Measurements from ENCODE around the gene IFT43. TPM values are rescaled to one million over a fixed set of nuclear protein-coding genes. Genes with fewer than 3 reads are reported as not detected.

The IFT43 gene
- total and polyA plus RNA-seq, 10 of the 15 experiments (the other 5 are each of a cell fraction or from before 2014, with no cell fraction given), result 8.2 to 24.8 (median 14.0) TPM

DNA sequence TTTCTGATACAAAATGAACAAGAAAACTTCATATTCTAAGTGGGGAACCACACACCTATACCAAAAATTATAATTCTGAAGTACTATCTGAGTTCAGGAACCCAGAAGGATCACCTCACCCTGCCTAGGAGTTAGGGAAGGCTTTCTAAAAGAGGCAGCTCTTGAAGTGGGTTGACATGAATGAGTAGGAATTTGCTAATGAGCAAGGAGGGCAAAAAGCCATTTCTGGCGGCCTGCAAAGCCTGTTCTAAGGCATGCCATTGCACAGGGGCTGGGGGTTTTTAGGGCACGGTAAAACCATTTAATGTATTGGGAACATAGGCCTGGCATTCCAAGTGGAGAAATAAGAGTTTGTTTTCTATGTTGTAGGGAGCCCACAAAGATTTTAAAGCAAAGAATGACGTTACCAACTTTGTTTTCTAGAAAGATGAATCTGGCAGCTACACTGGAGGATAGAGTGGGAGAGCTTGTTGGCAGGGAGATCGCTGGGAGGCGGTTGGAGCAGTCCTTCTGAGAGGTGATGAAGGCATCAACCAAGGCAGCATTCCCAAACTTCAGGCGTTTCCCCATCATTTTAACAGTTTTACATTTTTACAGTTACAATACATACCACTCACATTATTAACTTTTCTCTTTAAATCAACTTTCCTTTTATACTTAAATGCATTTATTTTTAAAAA is 14.1 kb downstream of the IFT43 start:
- Histone ChIP-seq H3K27me3 (replicated peaks in 1 of 2; ENCODE audit: control insufficient read depth in 2 of 2, insufficient read depth in 2 of 2, low read length in 1 of 2) (no peaks in the 10 kb centered on the region), H3K36me3 (ENCODE audit: control insufficient read depth in 2 of 2, insufficient read depth in 2 of 2, low read length in 1 of 2) (no peaks in the 10 kb centered on the region), H3K4me1 (ENCODE audit: control insufficient read depth, insufficient read depth, low read length) (no peaks in the 10 kb centered on the region), H4K20me1 (ENCODE audit: control insufficient read depth, insufficient read depth) (no peaks in the 10 kb centered on the region), H3K4me2 (ENCODE audit: control insufficient read depth, insufficient read depth) (no peak overlapping the region), H3K27ac (ENCODE audit: control insufficient read depth, insufficient read depth) (no peak overlapping the region), H3K79me2 (ENCODE audit: control insufficient read depth, insufficient read depth, low read length) (no peaks in the 10 kb centered on the region), H3K9me3 (replicated peaks; ENCODE audit: control insufficient read depth, insufficient read depth, low read length) (no peaks in the 10 kb centered on the region; the same call in 2 of the 3 replicates), H3K4me3 (no peak overlapping the region), H2AFZ (ENCODE audit: control insufficient read depth, low read depth, low read length) (no peak overlapping the region), H3K9ac (ENCODE audit: control insufficient read depth, insufficient read depth, low read length) (no peak overlapping the region)
- CTCF ChIA-PET, result no interaction called here
- FAIRE-seq, result no peak
- BruUV-seq (replicated peaks), result no TSS peak
- TF ChIP-seq HCFC1 (IDR thresholded peaks at IDR 0.05; ENCODE audit: low read length) (no peak), EZH2 (IDR thresholded peaks at IDR 0.05; ENCODE audit: borderline replicate concordance, control insufficient read depth, low read depth, low read length) (no peak), TCF3 (IDR thresholded peaks at IDR 0.05; ENCODE audit: borderline replicate concordance, insufficient read depth, low read depth, low read length) (no peak), KDM1A (IDR thresholded peaks at IDR 0.05; ENCODE audit: borderline replicate concordance) (no peak), POLR2AphosphoS5 (IDR thresholded peaks at IDR 0.05; ENCODE audit: low read length) (no peak), ZNF622 (IDR thresholded peaks at IDR 0.05) (no peak), BCL3 (IDR thresholded peaks at IDR 0.05; ENCODE audit: borderline replicate concordance, insufficient read depth, low read depth, low read length, poor library complexity, severe bottlenecking) (no peak), ESRRA (IDR thresholded peaks at IDR 0.05; ENCODE audit: low read length) (no peak)
- TF ChIP-seq, protein P1, sequence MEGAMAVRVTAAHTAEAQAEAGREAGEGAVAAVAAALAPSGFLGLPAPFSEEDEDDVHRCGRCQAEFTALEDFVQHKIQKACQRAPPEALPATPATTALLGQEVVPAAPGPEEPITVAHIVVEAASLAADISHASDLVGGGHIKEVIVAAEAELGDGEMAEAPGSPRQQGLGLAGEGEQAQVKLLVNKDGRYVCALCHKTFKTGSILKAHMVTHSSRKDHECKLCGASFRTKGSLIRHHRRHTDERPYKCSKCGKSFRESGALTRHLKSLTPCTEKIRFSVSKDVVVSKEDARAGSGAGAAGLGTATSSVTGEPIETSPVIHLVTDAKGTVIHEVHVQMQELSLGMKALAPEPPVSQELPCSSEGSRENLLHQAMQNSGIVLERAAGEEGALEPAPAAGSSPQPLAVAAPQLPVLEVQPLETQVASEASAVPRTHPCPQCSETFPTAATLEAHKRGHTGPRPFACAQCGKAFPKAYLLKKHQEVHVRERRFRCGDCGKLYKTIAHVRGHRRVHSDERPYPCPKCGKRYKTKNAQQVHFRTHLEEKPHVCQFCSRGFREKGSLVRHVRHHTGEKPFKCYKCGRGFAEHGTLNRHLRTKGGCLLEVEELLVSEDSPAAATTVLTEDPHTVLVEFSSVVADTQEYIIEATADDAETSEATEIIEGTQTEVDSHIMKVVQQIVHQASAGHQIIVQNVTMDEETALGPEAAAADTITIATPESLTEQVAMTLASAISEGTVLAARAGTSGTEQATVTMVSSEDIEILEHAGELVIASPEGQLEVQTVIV (IDR thresholded peaks at IDR 0.05; ENCODE audit: borderline replicate concordance, partially characterized antibody), result no peak
- TF ChIP-seq, protein P2, sequence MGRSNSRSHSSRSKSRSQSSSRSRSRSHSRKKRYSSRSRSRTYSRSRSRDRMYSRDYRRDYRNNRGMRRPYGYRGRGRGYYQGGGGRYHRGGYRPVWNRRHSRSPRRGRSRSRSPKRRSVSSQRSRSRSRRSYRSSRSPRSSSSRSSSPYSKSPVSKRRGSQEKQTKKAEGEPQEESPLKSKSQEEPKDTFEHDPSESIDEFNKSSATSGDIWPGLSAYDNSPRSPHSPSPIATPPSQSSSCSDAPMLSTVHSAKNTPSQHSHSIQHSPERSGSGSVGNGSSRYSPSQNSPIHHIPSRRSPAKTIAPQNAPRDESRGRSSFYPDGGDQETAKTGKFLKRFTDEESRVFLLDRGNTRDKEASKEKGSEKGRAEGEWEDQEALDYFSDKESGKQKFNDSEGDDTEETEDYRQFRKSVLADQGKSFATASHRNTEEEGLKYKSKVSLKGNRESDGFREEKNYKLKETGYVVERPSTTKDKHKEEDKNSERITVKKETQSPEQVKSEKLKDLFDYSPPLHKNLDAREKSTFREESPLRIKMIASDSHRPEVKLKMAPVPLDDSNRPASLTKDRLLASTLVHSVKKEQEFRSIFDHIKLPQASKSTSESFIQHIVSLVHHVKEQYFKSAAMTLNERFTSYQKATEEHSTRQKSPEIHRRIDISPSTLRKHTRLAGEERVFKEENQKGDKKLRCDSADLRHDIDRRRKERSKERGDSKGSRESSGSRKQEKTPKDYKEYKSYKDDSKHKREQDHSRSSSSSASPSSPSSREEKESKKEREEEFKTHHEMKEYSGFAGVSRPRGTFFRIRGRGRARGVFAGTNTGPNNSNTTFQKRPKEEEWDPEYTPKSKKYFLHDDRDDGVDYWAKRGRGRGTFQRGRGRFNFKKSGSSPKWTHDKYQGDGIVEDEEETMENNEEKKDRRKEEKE (IDR thresholded peaks at IDR 0.05), result no peak
- RAD21 ChIA-PET (ENCODE audit: unreplicated experiment), result no interaction called here
- 77% methylated on average over 6 of the region's 6 CpGs for WGBS (ENCODE audit: insufficient coverage, insufficient replicate concordance, low lambda C conversion rate, missing lambda C conversion rate)
- SMC1A ChIA-PET (ENCODE audit: uncharacterized antibody, unreplicated experiment), result no interaction called here
- no peak for ATAC-seq
- no peak for DNase-seq (ENCODE audit: low read depth, low spot score)
- intact Hi-C loops (cut with micrococcal nuclease; ENCODE audit: unreplicated experiment) (no loop called here), in situ Hi-C loops (cut with MboI) (no loop called here)
- POLR2A ChIA-PET, result interaction anchor here (0.7 kb wide), 1 partner anchor 23 kb away, joined by 3 read pairs; no protein-coding TSS in a partner anchor
